GM18498 (cell line): ENCODE results near the gene NCKAP5L.

Experiments
- ATAC-seq: cut with Tn5 transposase; IDR thresholded peaks from one replicate; pipeline ENCODE4 v1.9.1; 2021; ENCODE audit warnings: mild to moderate bottlenecking, moderate library complexity; ENCODE audit not compliant: unreplicated experiment

NCKAP5L gene

DNA sequence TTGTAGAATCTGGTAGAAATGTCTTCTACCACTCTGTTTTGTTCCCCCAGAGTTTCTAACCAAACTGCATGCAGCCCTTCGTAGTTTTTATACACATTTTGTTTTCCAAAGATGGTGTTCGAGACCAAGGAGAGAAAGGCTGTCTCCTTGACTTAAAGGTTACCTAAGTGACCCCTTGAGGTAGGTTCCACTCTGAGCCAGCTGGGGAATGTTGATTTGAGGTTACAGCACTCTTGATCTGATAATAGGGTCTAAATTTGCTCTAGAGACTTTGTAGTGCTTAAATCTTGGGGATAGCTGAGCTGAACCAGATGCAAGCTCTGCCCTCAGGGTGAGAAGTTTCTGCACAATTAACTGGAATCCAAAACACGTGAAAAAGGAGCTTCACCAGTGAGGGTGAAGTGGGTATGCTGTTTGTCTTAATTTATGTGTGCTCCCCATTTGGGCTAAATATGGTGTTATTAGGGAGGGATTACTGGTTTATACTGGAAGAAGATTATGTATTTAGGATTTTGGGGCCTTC is 83.8 kb downstream of the NCKAP5L start:
- no peak for ATAC-seq

DNA sequence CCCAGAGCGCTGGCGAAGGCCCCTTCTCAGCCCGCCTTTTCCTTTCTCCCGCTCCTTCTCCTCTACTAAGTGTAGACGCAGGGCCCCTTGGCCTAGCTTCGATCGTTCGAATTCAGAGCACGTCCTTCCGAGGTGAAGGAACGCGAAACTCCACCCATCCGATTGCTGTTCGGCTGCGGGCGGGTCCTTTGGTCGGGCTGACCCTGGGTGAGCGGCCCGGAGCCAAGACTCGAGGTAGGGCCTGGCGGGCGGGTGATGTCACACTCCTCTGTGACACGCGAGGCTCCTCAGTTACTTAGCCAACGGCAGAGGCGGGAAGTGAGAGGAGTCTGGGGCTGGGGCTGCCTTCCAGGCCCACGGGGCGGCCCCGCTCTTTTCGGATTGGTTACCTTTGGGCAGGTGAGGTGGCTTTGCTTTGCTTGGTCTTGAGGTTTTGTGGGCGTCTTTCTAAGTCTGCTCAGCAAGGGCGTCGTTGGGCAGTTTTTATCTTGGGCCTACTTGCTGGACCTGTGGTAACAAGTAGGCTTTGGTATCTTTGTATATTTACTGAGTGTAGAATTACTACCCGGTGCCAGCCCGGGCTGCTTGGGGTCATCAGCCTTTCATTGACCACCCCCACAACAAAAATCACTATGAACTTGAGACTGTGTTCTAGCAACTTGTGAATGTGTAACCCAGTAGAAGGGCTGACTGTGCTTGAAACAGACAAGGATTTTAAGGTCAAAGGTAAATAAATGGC is 86.2 kb downstream of the NCKAP5L start:
- peak; percentile 50 for ATAC-seq
